SK-N-MC (cell line): ENCODE measurements around the gene IQCN.

Experiments
- EZH2 ChIP-seq: fragments of 200-600 bp; sonication (generic); IDR thresholded peaks from one replicate; pipeline ENCODE4 v1.6.1; 2017; ENCODE audit warnings: antibody characterized with exemption
- POLR2AphosphoS5 ChIP-seq: IDR thresholded peaks from 2 replicates; pipeline ENCODE4 v1.6.1; 2012; ENCODE audit warnings: mild to moderate bottlenecking, low read depth, low read length, borderline replicate concordance

DNA sequence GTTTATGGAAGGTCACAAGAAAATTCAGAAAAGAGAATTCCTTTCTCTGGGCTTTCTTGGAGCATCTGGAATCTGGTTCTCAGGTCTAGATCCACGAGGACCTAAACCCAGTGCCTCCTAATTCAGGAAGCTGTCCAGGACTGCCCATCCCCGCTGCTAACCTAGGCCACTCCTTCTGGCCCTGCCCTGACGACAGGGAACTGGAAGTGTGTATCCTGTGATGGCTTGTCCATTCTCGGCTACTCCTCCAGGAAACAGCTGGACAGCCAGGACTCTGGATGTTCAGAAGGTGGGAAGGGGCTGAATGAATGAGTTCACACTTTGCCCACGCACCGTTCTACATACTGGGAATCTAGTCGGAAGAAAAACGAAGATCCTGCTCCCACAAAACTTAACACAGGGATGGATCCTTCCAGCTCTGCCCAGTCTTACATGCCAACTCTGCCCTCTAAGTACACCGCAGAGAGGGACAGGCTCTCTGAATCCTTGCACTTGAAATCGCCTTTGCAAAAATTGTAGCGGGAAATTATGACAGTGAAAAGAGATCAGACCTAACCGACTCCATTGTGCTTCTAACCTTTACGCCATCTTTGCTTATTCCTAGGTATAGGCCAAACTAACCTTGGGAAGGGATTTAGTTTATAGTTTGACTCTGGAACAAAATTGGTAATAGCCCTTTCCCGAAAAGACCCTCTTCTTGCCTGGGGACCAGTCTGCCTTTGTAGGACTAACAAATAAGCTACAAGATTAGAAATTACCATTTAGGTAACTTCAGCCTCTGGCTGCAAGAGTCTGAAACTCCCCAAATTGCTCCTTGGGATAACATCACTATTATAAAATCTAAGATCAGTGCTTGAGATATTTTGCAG, 46.8 kb upstream of the IQCN start:
- TF ChIP-seq EZH2: no peak
- no peak for TF ChIP-seq POLR2AphosphoS5
